Activated CD8-positive, alpha-beta T cell treated with anti-CD3 and anti-CD28 coated beads for 36 hours (primary cell): ENCODE data around the gene EEF2K. TPM values are rescaled to one million over a fixed set of nuclear protein-coding genes. Genes with fewer than 3 reads are reported as not detected.

Source experiments
- ATAC-seq: fragments of 200-7000 bp; cut with Tn5 transposase; one replicate; pipeline ENCODE4 v1.10.0; 2021; ENCODE audit warnings: mild to moderate bottlenecking, moderate library complexity
- CTCF ChIA-PET: fragments of 350-600 bp; sonication (Branson Sonifier 250); formaldehyde crosslinking; loops from one replicate; lab custom pipeline; 2021; ENCODE audit warnings: antibody characterized with exemption; lab: Charles Lee
- POLR2A ChIA-PET: fragments of 350-600 bp; sonication (Branson Sonifier 250); formaldehyde crosslinking; loops from one replicate; lab custom pipeline; 2021; ENCODE audit warnings: antibody characterized with exemption; lab: Charles Lee
- DNase-seq: peaks from one replicate; pipeline ENCODE4 v3.0.0-alpha.2; 2020
- H3K27ac Mint-ChIP-seq: one replicate; pipeline ENCODE4 v1.8.0; 2021; ENCODE audit warnings: mild to moderate bottlenecking, mixed read lengths
- H3K27me3 Mint-ChIP-seq: one replicate; pipeline ENCODE4 v1.8.0; 2021; ENCODE audit warnings: mixed read lengths
- H3K36me3 Mint-ChIP-seq: one replicate; pipeline ENCODE4 v1.8.0; 2021; ENCODE audit warnings: low read depth, mixed read lengths
- H3K4me1 Mint-ChIP-seq: one replicate; pipeline ENCODE4 v1.8.0; 2021; ENCODE audit warnings: low read depth, mixed read lengths
- H3K4me3 Mint-ChIP-seq: one replicate; pipeline ENCODE4 v1.8.0; 2021; ENCODE audit warnings: mild to moderate bottlenecking, moderate library complexity, mixed read lengths
- H3K9me3 Mint-ChIP-seq: one replicate; pipeline ENCODE4 v1.8.0; 2021; ENCODE audit warnings: mixed read lengths
- intact Hi-C: fragments of 100-400 bp; cut with micrococcal nuclease; formaldehyde crosslinking; loops from one replicate; pipeline ENCODE4 v1.10.0; 2022
- total RNA-seq, 2 experiments: library from RNA; stranded (reverse); gene quantifications; one replicate each; pipeline ENCODE4 v1.2.3, GENCODE V29; 2021
- TF ChIP-seq, protein P1 (sequence below): fragments of 200-600 bp; IDR thresholded peaks from one replicate; pipeline ENCODE4 v1.8.0; 2022; ENCODE audit warnings: antibody characterized with exemption, mild to moderate bottlenecking

Gene EEF2K
- total RNA-seq, 2 experiments from 2014 or later = 28.6 to 31.2 TPM

DNA sequence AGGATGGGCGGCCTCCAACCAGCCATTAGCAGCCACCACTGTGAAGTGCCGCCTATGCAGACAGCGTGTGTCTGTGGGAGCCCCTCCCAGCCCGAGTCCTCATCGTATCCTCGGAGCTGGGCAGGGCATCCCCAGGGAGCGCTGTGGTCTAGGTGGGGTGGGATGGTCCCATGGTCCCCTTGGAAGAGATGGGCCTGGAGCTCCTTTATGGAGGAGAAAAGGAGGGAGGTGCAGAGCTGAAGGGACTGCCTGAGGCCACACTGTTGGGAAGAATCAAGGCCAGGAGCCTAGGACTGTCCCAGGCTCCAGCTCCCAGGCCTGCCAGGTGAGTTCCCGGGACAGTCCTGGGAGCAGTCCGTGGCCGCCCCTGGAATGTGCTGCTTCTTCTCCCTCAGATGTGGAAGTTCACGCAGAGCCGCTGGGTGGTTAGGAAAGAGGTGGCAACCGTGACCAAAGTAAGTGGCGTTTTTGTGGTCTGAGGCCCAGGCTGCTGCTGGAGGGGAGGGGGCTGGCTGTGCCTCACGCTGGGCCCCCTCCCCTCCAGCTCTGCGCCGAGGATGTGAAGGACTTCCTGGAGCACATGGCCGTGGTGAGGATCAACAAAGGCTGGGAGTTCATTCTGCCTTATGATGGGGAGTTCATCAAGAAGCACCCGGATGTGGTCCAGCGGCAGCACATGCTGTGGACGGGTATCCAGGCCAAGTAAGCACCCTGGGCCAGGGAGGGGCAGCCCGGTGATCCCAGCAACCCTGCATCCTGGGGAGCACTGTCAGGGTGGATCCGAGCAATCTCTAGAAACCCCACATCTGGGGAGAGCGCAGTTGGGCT is 118.1 kb downstream of the EEF2K start:
- ATAC-seq (no peak), DNase-seq (no peak)
- H3K4me1 Mint-ChIP-seq = peaks cover 3% of the 10 kb centered on the region
- intact Hi-C loops = no loop called here
- no peak overlapping the region for H3K4me3 Mint-ChIP-seq
- no peak overlapping the region for H3K27ac Mint-ChIP-seq
- CTCF ChIA-PET = interaction anchor here (0.9 kb wide), 1 partner anchor 13 kb away, joined by 3 read pairs; no protein-coding TSS in a partner anchor
- no peaks in the 10 kb centered on the region for H3K27me3 Mint-ChIP-seq
- peaks cover 40% of the 10 kb centered on the region for H3K36me3 Mint-ChIP-seq
- POLR2A ChIA-PET = interaction anchor here (0.6 to 1.1 kb wide), 4 partner anchors 10 to 27 kb away, joined by 3 to 4 read pairs (median 4); no protein-coding TSS in a partner anchor
- TF ChIP-seq, protein P1, sequence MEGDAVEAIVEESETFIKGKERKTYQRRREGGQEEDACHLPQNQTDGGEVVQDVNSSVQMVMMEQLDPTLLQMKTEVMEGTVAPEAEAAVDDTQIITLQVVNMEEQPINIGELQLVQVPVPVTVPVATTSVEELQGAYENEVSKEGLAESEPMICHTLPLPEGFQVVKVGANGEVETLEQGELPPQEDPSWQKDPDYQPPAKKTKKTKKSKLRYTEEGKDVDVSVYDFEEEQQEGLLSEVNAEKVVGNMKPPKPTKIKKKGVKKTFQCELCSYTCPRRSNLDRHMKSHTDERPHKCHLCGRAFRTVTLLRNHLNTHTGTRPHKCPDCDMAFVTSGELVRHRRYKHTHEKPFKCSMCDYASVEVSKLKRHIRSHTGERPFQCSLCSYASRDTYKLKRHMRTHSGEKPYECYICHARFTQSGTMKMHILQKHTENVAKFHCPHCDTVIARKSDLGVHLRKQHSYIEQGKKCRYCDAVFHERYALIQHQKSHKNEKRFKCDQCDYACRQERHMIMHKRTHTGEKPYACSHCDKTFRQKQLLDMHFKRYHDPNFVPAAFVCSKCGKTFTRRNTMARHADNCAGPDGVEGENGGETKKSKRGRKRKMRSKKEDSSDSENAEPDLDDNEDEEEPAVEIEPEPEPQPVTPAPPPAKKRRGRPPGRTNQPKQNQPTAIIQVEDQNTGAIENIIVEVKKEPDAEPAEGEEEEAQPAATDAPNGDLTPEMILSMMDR = no peak
- H3K9me3 Mint-ChIP-seq = no peaks in the 10 kb centered on the region

DNA sequence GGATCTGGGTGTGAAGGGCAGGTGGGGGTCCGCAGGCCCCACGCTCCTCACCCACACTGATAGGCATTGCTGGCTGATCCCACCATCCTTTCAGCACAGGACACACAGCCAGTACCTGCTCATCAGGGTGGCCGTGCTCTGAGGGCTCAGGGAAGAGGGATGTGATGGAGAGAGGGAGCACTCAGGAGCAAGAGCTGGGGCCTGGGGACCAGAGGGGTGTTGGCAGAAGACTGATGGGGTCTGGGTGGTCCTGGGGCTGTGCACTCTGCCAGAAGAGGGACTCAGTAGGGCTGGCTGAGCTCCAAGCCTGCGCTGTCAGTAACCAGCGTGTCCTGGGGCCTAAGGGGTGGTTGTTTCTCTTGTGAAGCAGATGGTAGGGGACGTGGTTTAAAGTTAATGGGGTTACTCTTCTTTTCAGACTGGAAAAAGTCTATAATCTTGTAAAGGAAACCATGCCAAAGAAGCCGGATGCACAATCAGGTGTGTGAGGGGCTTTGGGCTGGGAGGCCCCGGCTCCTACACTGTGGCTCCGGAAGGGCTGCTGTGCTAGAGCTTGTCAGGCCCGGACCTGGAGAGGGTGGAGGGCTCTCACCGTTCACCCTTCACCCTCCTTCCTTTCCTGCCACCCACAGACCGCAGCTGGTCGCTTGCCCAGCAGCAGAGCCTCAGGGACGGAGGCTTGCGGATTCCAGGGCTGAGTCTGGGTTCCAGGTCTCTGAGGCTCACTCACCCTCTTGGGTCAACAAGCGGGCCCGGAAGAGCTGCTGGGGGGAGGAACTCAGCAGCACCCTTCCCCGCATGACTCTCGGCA is 118.9 kb downstream of the EEF2K start:
- H3K4me3 Mint-ChIP-seq = no peak overlapping the region
- no peak overlapping the region for H3K27ac Mint-ChIP-seq
- intact Hi-C loops = no loop called here
- no peaks in the 10 kb centered on the region for H3K9me3 Mint-ChIP-seq
- no peaks in the 10 kb centered on the region for H3K27me3 Mint-ChIP-seq
- peaks cover 3% of the 10 kb centered on the region for H3K4me1 Mint-ChIP-seq
- TF ChIP-seq, protein P1 = no peak
- H3K36me3 Mint-ChIP-seq = peaks cover 40% of the 10 kb centered on the region
- CTCF ChIA-PET = no interaction called here
- no peak for ATAC-seq
- POLR2A ChIA-PET = interaction anchor here (1.0 kb wide), 2 partner anchors 10 to 12 kb away, joined by 4 read pairs; no protein-coding TSS in a partner anchor
- DNase-seq = no peak

DNA sequence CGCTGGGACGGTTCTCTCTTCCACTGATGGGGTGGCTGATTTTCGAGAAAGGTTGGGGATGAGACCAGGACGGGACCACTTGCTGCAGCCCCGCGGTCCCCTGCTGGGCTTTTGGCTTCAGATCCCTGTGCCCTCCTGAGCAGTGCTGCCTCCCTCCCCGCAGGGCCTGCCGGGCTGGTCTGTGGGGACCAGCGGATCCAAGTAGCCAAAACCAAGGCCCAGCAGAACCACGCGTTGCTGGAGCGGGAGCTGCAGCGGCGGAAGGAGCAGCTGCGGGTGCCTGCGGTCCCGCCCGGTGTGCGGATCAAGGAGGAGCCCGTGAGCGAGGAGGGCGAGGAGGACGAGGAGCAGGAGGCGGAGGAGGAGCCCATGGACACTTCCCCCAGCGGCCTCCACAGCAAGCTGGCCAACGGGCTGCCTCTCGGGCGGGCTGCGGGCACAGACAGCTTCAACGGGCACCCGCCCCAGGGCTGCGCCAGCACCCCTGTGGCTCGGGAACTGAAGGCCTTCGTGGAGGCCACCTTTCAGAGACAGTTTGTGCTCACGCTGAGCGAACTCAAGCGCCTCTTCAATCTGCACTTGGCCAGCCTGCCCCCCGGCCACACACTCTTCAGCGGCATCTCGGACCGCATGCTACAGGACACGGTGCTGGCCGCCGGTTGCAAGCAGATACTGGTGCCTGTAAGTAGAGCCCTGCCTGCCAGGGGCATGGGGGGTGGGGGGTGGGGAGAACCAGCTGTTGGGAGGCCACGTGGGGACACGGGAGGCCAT is 119.7 kb downstream of the EEF2K start:
- H3K9me3 Mint-ChIP-seq = no peaks in the 10 kb centered on the region
- peaks cover 43% of the 10 kb centered on the region for H3K36me3 Mint-ChIP-seq
- no peak for DNase-seq
- no peak overlapping the region for H3K27ac Mint-ChIP-seq
- no peak for ATAC-seq
- no peaks in the 10 kb centered on the region for H3K27me3 Mint-ChIP-seq
- ChIA-PET POLR2A (no interaction called here), CTCF (no interaction called here)
- intact Hi-C loops = no loop called here
- H3K4me3 Mint-ChIP-seq = no peak overlapping the region
- H3K4me1 Mint-ChIP-seq = peaks cover under 1% of the 10 kb centered on the region
- TF ChIP-seq, protein P1 = no peak

DNA sequence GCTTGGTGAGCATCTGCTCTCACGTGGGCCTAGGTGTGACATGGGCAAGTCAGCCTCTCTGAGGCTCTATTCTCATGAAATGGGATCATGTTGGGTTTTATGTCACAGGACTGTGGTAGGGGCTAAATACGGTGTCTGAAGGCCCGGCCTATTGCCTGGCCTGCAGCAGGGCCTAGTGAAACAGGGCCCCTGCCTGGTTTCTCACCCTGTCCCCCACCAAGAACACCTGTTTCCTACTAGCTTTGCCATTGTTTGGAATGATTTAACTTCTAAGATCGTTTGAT is 120.2 kb downstream of the EEF2K start:
- Mint-ChIP-seq H3K9me3 (no peaks in the 10 kb centered on the region), H3K4me3 (no peak overlapping the region), H3K27me3 (no peaks in the 10 kb centered on the region), H3K36me3 (peaks cover 40% of the 10 kb centered on the region), H3K27ac (no peak overlapping the region), H3K4me1 (no peaks in the 10 kb centered on the region)
- ChIA-PET CTCF (no interaction called here), POLR2A (no interaction called here)
- intact Hi-C loops = no loop called here
- ATAC-seq (no peak), DNase-seq (no peak)
- TF ChIP-seq, protein P1 = no peak
